ENCODE data around the gene ZNF609. TPM values are rescaled to one million over a fixed set of nuclear protein-coding genes. Genes with fewer than 3 reads are reported as not detected.

ZNF609 gene
- polyA plus RNA-seq, 1 donor from 2014 or later, result 10.2 TPM

Other genes starting within 250 kb of the ZNF609 start
- gene CSNK1G1, start 104.4 kb upstream of the ZNF609 start, polyA plus RNA-seq, result 15.3 TPM
- 1.4 TPM for gene PCLAF, start 79.1 kb upstream of the ZNF609 start, polyA plus RNA-seq
- gene TRIP4, start 72.7 kb upstream of the ZNF609 start, polyA plus RNA-seq, result 23.3 TPM